ENCODE data around the gene SULT1B1.

SULT1B1 gene

GRCh38 chr4:69701696-69702095, 58.7 kb downstream of the SULT1B1 start:
- H3K27ac ChIP-seq: no peak overlapping the region
- no peak overlapping the region for H3K4me3 ChIP-seq (ENCODE audit: low read depth in 1 of 2, low read length in 1 of 2)
- H3K27me3 ChIP-seq: no peaks in the 10 kb centered on the region
- H3K36me3 ChIP-seq: no peaks in the 10 kb centered on the region
- no peaks in the 10 kb centered on the region for H3K4me1 ChIP-seq (ENCODE audit: control insufficient read depth in 1 of 2, insufficient read depth in 1 of 2, low read depth in 1 of 2, low read length in 1 of 2)
- no peaks in the 10 kb centered on the region for H3K9me3 ChIP-seq
- TF ChIP-seq CTCF (IDR thresholded peaks at IDR 0.05): no peak

- Histone ChIP-seq H3K4me3 (ENCODE audit: low read depth in 1 of 2, low read length in 1 of 2) (no peak overlapping the region), H3K4me1 (ENCODE audit: control insufficient read depth in 1 of 2, insufficient read depth in 1 of 2, low read depth in 1 of 2, low read length in 1 of 2) (no peaks in the 10 kb centered on the region), H3K27ac (no peak overlapping the region), H3K36me3 (no peaks in the 10 kb centered on the region), H3K27me3 (no peaks in the 10 kb centered on the region), H3K9me3 (no peaks in the 10 kb centered on the region)
- no peak for TF ChIP-seq CTCF (IDR thresholded peaks at IDR 0.05)
Measured at GRCh38 chr4:69697536-69698242, 62.7 kb downstream of the SULT1B1 start.

- no peaks in the 10 kb centered on the region for H3K9me3 ChIP-seq
- no peak overlapping the region for H3K4me3 ChIP-seq (ENCODE audit: low read depth in 1 of 2, low read length in 1 of 2)
- peaks cover 4% of the 10 kb centered on the region in 2 experiments for H3K4me1 ChIP-seq (ENCODE audit: control insufficient read depth in 1 of 2, insufficient read depth in 1 of 2, low read depth in 1 of 2, low read length in 1 of 2)
- no peaks in the 10 kb centered on the region for H3K27me3 ChIP-seq
- peak; percentile 64 for TF ChIP-seq CTCF (IDR thresholded peaks at IDR 0.05)
- H3K27ac ChIP-seq: no peak overlapping the region
- no peaks in the 10 kb centered on the region for H3K36me3 ChIP-seq
Measured at GRCh38 chr4:69689599-69689998, 70.8 kb downstream of the SULT1B1 start.

- no peaks in the 10 kb centered on the region for H3K27me3 ChIP-seq
- TF ChIP-seq CTCF (IDR thresholded peaks at IDR 0.05): no peak
Measured at GRCh38 chr4:69684804-69685203, 75.6 kb downstream of the SULT1B1 start.

More at GRCh38 chr4:69684804-69685203, 75.6 kb downstream of the SULT1B1 start:
- Histone ChIP-seq H3K9me3 (no peaks in the 10 kb centered on the region), H3K4me1 (ENCODE audit: control insufficient read depth in 1 of 2, insufficient read depth in 1 of 2, low read depth in 1 of 2, low read length in 1 of 2) (peaks cover 2 to 3% of the 10 kb centered on the region in 2 experiments), H3K36me3 (no peaks in the 10 kb centered on the region), H3K4me3 (ENCODE audit: low read depth in 1 of 2, low read length in 1 of 2) (no peak overlapping the region), H3K27ac (no peak overlapping the region)
